GM10248 (cell line): ENCODE results near the gene FAM149B1.

ENCODE experiments used
- CTCF ChIA-PET: fragments of 300-600 bp; sonication (Branson Sonifier 250); formaldehyde crosslinking; extraction: SDS; loops from one replicate; lab custom pipeline; 2021; ENCODE audit warnings: antibody characterized with exemption; lab: Yijun Ruan, JAX
- POLR2A ChIA-PET: fragments of 350-650 bp; sonication (Branson Sonifier 250); formaldehyde crosslinking; extraction: SDS; loops from one replicate; lab custom pipeline; 2020; ENCODE audit warnings: antibody characterized with exemption; lab: Yijun Ruan, JAX
- DNase-seq: peaks from one replicate; pipeline ENCODE4 v3.0.0; 2012; ENCODE audit errors: extremely low spot score
- TF ChIP-seq, protein P1 (sequence below): IDR thresholded peaks from 2 replicates; pipeline ENCODE4 v1.5.1; 2012; ENCODE audit warnings: mild to moderate bottlenecking, low read depth; ENCODE audit errors: extremely low read depth, missing control alignments, control extremely low read depth

The FAM149B1 gene

DNA sequence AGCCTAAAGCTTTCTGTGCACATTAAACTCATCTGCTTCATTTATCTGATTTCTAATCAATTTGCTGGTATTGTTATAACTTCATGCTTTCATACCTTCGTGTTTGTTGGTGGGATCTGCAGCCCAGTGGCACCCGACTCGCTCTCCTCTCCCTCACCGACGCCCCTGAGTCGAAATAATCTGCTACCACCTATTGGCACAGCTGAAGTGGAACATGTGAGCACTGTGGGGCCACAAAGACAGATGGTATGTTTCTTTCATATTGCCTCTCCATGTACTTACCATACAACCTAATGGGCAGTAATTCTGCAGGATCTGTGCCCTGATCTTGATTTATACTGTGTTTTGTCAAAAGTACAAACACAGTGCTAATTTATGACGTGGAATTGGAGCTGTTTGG lies 66.8 kb downstream of the FAM149B1 start:
- ChIA-PET CTCF (interaction anchor here (1.3 to 2.4 kb wide), 3 partner anchors 12 to 173 kb away, joined by 3 to 7 read pairs (median 4); partner anchors contain the start of gene DNAJC9), POLR2A (no interaction called here)
- DNase-seq, result no peak
- TF ChIP-seq, protein P1, sequence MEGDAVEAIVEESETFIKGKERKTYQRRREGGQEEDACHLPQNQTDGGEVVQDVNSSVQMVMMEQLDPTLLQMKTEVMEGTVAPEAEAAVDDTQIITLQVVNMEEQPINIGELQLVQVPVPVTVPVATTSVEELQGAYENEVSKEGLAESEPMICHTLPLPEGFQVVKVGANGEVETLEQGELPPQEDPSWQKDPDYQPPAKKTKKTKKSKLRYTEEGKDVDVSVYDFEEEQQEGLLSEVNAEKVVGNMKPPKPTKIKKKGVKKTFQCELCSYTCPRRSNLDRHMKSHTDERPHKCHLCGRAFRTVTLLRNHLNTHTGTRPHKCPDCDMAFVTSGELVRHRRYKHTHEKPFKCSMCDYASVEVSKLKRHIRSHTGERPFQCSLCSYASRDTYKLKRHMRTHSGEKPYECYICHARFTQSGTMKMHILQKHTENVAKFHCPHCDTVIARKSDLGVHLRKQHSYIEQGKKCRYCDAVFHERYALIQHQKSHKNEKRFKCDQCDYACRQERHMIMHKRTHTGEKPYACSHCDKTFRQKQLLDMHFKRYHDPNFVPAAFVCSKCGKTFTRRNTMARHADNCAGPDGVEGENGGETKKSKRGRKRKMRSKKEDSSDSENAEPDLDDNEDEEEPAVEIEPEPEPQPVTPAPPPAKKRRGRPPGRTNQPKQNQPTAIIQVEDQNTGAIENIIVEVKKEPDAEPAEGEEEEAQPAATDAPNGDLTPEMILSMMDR, result no peak

DNA sequence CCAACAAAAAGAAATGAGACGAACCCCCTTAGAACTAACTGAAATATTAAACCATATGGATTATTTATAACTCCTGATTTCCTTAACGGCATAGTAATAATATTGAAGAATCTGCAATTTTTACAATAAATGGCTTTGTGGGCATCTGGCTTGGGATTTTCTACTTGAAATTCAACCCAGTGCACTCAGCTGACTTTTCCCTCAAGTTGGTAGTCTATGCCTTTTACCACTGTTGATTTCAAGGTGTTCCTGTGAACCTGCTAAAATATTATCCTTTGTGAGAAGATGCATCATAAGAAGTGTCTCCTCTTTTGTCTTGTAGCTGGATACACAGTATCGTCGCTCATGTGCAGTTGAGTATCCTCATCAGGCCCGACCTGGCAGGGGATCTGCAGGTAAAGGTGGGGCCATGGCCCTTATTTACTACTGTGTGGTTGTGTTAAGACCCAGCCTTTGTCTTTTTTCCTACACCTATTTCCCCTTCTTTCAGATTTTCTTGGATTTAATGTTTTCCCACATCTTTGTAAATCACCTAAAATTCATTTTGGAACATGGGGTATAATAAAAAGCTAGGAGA lies 71.2 kb downstream of the FAM149B1 start:
- TF ChIP-seq, protein P1, result no peak
- ChIA-PET POLR2A (no interaction called here), CTCF (interaction anchor here (1.2 kb wide), 1 partner anchor 25 kb away, joined by 3 read pairs; no protein-coding TSS in a partner anchor)
- DNase-seq, result no peak

DNA sequence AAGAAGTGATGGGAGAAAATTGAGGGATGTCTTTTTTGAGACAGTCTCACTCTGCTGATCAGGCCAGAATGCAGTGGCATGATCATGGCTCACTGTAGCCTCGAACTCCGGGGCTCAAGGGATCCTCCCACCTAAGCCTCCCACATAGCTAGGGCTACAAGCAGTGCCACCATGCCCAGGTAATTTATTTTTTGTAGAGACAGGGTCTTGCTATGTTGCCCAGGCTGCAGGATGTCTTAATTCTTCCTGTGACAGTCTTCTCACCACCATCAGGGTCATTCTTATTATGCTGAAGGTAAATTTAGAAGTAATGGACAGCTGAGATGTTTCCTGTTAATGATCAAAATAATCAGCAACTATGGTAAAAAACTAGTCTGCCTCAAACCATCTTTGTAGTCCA lies 72.0 kb downstream of the FAM149B1 start:
- no peak for DNase-seq
- TF ChIP-seq, protein P1, result no peak
- ChIA-PET CTCF (interaction anchor here (1.2 to 1.5 kb wide), 2 partner anchors 8 to 24 kb away, joined by 3 to 4 read pairs; no protein-coding TSS in a partner anchor), POLR2A (interaction anchor here (0.6 kb wide), 1 partner anchor 8 kb away, joined by 3 read pairs; no protein-coding TSS in a partner anchor)

DNA sequence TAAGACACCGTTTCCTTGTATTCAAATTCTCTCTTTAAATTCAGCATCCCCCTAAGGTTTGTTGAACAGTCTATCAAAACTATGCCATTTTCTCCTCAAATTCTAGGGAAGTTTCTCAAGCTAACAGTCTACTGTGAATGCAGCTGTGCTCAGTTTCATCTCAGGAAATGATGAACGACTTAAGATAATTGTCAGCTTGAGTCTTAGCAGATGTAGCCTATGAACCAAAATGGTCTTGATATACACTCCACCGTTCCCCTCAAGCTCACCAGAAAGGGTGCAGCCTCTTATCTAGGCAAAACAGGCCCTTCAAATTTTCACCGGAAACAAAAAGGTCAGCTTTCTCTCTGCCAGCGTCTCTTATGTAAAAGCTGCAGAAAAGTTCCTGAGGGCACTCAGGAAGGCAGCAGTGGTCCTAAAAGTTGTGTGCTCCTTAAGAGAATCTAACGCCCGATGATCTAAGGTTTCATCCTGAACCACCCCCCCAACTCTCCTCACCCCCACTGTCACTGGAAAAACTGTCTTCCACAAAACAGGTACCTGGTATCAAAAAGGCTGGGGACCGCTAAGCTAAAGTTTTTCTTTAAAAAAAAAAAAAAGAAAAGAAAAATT lies 77.1 kb downstream of the FAM149B1 start:
- ChIA-PET POLR2A (interaction anchor here (0.7 to 1.0 kb wide), 3 partner anchors 9 to 148 kb away, joined by 3 read pairs; partner anchors contain the start of gene FAM149B1), CTCF (interaction anchor here (1.8 kb wide), 1 partner anchor 9 kb away, joined by 4 read pairs; no protein-coding TSS in a partner anchor)
- TF ChIP-seq, protein P1, result no peak
- no peak for DNase-seq

DNA sequence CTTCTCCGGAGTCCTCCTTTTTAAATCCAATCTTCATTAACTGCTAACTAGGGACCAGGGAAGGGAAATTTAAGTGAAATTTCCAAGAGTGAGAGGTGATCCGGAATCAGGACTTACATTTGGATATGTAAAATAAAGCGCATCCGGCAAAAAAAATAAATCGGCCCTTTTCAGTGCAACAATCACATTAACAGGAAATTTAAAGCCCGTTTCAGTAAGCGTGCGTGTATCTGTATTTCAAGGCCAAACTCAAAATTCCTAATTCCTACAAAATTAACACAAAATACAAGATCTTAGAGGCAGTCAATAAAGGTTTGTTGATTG lies 78.4 kb downstream of the FAM149B1 start:
- DNase-seq, result no peak
- CTCF ChIA-PET, result interaction anchor here (0.7 to 1.8 kb wide), 4 partner anchors 10 to 30 kb away, joined by 3 to 4 read pairs (median 4); no protein-coding TSS in a partner anchor
- POLR2A ChIA-PET, result interaction anchor here (1.0 kb wide), 2 partner anchors 11 to 150 kb away, joined by 3 to 9 read pairs; partner anchors contain the start of gene P4HA1
- TF ChIP-seq, protein P1, result no peak

DNA sequence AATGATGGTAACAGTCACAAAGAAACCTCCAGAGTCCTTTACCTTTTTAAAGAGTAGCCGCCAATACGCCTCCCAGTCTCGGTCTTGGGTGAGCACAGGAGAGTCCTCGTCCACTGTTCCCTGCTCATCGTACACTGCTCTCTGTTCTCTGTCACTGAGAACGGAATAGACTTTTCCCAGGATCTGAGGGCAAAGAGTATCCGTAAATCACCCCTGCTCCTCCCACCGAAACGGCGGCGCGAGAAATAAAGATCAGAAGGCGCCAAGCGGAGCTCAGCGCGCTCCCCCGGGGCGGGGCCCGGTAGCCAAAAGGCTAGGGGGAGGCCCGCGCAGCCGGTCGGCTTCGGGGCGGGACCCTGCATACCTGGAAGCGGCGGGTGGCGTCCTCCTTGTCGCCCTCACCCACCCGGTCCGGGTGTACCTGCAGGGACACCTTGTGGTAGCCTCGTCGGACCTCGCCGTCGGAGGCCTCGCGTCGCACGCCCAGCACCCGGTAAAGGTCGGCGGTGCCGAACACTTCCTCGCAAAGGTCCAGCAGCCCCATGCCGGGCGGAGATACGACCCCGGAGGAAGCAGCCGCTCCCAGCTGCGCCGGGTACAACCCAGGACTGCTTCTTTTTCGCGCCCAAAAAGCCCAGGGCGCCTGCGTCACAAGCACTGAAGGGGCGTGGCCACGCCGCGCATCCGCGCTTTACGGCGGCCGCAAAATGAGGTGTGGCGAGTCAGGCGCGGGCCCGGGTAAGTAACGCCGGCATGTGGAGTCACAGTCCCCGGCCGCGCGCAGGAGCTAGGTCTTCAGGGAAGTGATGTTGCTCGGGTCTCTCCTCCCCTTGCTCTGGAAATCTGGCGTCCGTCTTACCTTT lies 79.0 kb downstream of the FAM149B1 start, which contains the start of gene DNAJC9:
Gene DNAJC9 (minus strand): TSS at position 610 of the 863 bp plus-strand sequence. CDS start 66 bp downstream, at position 544.
- peak; percentile 93 for DNase-seq
- TF ChIP-seq, protein P1, result no peak
- ChIA-PET CTCF (interaction anchor here (0.7 to 1.6 kb wide), 7 partner anchors 12 to 167 kb away, joined by 3 to 4 read pairs (median 3); partner anchors contain the start of gene ANXA7), POLR2A (interaction anchor here (0.8 to 1.0 kb wide), 5 partner anchors 10 to 165 kb away, joined by 3 to 9 read pairs (median 4); partner anchors contain the start of gene P4HA1)
